Stimulated activated CD4-positive, alpha-beta T cell treated with anti-CD3 and anti-CD28 coated beads, Interleukin-4, amount 100 ng/mL, for 48 hours (primary cell): ENCODE results near the gene TRIM74.
"Not testable (repeated sequence)": the region's sequence is repeated elsewhere in the genome, so short reads cannot be mapped to it uniquely, and the experiment has no call there.

Experiments
- DNase-seq, 2 donors: peaks; one replicate each; pipeline ENCODE4 v3.0.0-alpha.2; 2020; ENCODE audit warnings: low read depth in 2 of 2

Gene TRIM74

GRCh38 chr7:72911395-72911794, 57.9 kb downstream of the TRIM74 start:
- not testable (repeated sequence) for DNase-seq
